NCI-H774 (cell line): ENCODE measurements around the gene ADAMTSL1.

Experiments
- DNase-seq: peaks from one replicate; lab custom pipeline; 2025; lab: John Stamatoyannopoulos, UW

The ADAMTSL1 gene

GRCh38 chr9:18666986-18667772 lies 193.2 kb downstream of the ADAMTSL1 start:
- DNase-seq = no peak

GRCh38 chr9:18668944-18669343 lies 195.0 kb downstream of the ADAMTSL1 start:
- peak; percentile 76 for DNase-seq

DNA sequence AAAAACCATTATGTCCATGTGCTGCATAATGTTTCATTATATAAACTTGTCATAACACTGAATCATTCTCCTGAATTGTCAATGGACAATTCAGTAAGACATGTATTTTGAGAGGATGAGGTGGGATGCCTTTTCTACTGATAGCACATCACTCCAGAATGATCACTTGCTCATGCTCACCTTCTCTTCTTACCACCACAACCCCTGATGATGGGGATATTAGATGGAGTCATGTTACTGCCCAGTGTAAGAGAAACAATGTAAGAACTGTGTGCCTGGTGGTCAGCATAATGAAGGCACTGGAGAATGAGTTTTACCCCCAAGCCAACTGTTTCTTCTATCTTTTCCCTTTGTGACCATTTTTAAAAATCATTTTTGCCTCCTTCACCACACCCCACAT lies 198.8 kb downstream of the ADAMTSL1 start:
- DNase-seq = no peak

GRCh38 chr9:18673179-18673578 lies 199.2 kb downstream of the ADAMTSL1 start:
- peak; percentile 12 for DNase-seq

- DNase-seq = no peak
Observed at GRCh38 chr9:18675332-18675731, 201.4 kb downstream of the ADAMTSL1 start.

GRCh38 chr9:18675973-18676372 lies 202.0 kb downstream of the ADAMTSL1 start:
- no peak for DNase-seq

GRCh38 chr9:18676525-18676924 lies 202.6 kb downstream of the ADAMTSL1 start:
- DNase-seq = no peak

- DNase-seq = no peak
Observed at GRCh38 chr9:18678821-18679590, 205.1 kb downstream of the ADAMTSL1 start.

- no peak for DNase-seq
Observed at GRCh38 chr9:18682907-18683306, 209.0 kb downstream of the ADAMTSL1 start.

DNA sequence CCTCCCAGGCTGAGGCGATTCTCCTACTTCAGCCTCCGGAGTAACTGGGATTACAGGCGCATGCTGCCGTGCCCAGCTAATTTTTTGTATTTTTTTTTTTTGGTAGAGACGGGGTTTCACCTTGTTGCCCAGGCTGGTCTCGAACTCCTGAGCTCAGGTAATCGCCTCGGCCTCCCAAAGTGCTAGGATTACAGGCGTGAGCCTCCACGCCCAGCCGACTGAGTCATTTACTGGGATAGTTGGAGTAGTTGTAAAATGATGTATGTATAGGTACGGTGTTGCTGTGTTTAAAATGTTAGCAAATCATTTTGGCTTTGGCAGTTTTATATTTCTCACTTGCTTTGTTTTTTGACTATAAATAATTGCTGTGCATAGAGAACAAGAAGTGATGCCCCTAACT lies 209.4 kb downstream of the ADAMTSL1 start:
- no peak for DNase-seq

- DNase-seq = no peak
Observed at GRCh38 chr9:18683851-18684250, 209.9 kb downstream of the ADAMTSL1 start.

GRCh38 chr9:18684593-18685317 lies 210.8 kb downstream of the ADAMTSL1 start:
- no peak for DNase-seq

- DNase-seq = no peak
Observed at GRCh38 chr9:18688581-18689565, 214.9 kb downstream of the ADAMTSL1 start.

- DNase-seq = no peak
Observed at GRCh38 chr9:18689921-18690320, 216.0 kb downstream of the ADAMTSL1 start.

DNA sequence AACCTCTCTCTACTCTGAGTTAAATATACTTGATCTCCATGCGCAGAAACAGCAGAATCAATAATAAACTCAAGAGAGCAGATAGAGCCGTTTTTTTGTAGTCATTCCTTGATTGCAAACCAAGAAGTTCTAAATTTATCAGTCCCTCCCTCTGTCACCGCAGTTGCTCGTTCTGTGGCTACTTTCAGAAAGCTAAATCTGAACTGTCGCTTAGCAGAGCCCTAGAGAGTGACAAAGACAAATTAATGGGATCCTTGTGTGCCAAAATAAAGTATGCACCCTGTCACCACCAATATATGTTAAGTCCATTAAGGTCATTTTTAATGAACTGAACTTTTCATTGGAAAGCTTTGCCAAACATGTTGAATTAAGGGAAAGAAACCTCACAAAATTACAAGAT lies 218.3 kb downstream of the ADAMTSL1 start:
- DNase-seq = no peak

- DNase-seq = no peak
Observed at GRCh38 chr9:18692962-18693361, 219.0 kb downstream of the ADAMTSL1 start.

DNA sequence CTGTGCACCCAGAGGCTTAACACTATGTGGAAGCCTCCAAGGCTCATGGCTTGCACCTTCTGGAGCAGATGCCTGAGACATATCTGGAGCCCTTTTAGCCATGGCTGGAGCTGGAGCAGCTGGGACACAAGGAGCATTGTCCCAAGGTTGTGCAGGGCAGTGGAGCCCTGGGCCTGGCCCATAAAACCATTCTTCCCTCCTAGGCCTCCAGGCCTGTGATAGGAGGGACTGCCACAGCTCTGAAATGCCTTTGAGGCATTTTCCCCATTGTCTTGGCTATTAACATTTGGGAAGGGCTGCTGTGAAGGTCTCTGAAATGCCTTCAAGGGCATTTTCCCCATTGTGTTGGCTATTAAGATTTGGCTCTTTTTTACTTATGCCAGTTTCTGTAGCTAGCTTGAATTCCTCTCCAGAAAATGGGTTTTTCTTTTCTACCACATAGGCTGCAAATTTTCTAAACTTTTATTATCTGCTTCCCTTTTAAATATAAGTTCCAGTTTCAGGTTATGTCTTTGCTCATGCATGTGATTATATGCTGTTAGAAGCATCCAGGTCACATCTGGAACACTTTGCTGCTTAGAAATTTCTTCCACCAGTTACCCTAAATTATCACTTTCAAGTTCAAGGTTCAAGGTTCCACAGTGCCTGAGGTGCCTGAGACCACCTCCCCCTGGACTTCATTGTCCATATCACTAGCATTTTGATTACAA lies 221.2 kb downstream of the ADAMTSL1 start:
- no peak for DNase-seq

DNA sequence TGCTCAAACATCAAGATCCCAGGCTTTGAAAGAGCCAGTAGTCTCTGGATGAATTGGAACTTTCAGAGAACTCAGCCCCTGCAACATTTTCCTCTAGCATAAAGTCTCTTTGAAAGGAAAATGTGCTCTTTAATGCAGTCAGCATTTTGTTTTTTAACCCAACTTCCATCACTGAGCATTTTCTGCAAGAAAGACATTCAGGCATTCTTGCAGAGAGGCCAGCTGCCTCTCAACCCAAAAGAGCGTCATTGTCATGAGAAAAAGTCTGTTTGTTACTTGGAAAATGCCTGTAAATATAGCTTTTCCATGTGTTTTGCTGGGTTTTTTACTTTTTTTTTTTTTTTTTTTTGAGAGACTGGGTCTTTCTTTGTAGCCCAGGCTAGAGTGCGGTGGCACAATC lies 225.0 kb downstream of the ADAMTSL1 start:
- no peak for DNase-seq

- DNase-seq = no peak
Observed at GRCh38 chr9:18699764-18700163, 225.8 kb downstream of the ADAMTSL1 start.

- no peak for DNase-seq
Observed at GRCh38 chr9:18700714-18701113, 226.8 kb downstream of the ADAMTSL1 start.
